Suppressor macrophage treated with lipopolysaccharide for 4 hours (primary cell): Measurements from ENCODE around the gene RINT1.
"Not testable (repeated sequence)": the region's sequence is repeated elsewhere in the genome, so short reads cannot be mapped to it uniquely, and the experiment has no call there.

Experiments used
- DNase-seq: peaks from one replicate; pipeline ENCODE4 v3.0.0-alpha.2; 2020

The RINT1 gene

GRCh38 chr7:105532709-105533460 is 884 bp downstream of the RINT1 start:
- DNase-seq, result no peak

- DNase-seq, result no peak
These were observed 6.3 kb downstream of the RINT1 start for GRCh38 chr7:105538339-105538738.

GRCh38 chr7:105559926-105560325 is 27.9 kb downstream of the RINT1 start:
- DNase-seq, result no peak

- no peak for DNase-seq
These were observed 33.2 kb downstream of the RINT1 start for GRCh38 chr7:105565190-105565589.

- DNase-seq, result no peak
These were observed 35.0 kb downstream of the RINT1 start for GRCh38 chr7:105567024-105567423.

- no peak for DNase-seq
These were observed 35.8 kb downstream of the RINT1 start for GRCh38 chr7:105567821-105568220.

GRCh38 chr7:105571891-105572290 is 39.9 kb downstream of the RINT1 start:
- DNase-seq, result no peak

GRCh38 chr7:105577251-105577650 is 45.2 kb downstream of the RINT1 start:
- no peak for DNase-seq

GRCh38 chr7:105578496-105578895 is 46.5 kb downstream of the RINT1 start:
- no peak for DNase-seq

- DNase-seq, result no peak
These were observed 48.2 kb downstream of the RINT1 start for GRCh38 chr7:105580022-105580740.

- DNase-seq, result peak; percentile 25
These were observed 49.2 kb downstream of the RINT1 start, which contains the start of gene EFCAB10 for GRCh38 chr7:105581066-105581811. Gene EFCAB10 (minus strand): TSS chr7:105581493. CDS start chr7:105581463, 30 bp downstream.

- DNase-seq, result no peak
These were observed 51.1 kb downstream of the RINT1 start for GRCh38 chr7:105583061-105583460.

GRCh38 chr7:105584165-105584564 is 52.2 kb downstream of the RINT1 start:
- no peak for DNase-seq

- DNase-seq, result no peak
These were observed 54.0 kb downstream of the RINT1 start for GRCh38 chr7:105585850-105586500.

- DNase-seq, result no peak
These were observed 56.1 kb downstream of the RINT1 start for GRCh38 chr7:105587909-105588635.

- DNase-seq, result peak; percentile 62
These were observed 57.5 kb downstream of the RINT1 start for GRCh38 chr7:105589356-105590077.

- no peak for DNase-seq
These were observed 58.8 kb downstream of the RINT1 start for GRCh38 chr7:105590793-105591192.

- DNase-seq, result no peak
These were observed 59.5 kb downstream of the RINT1 start for GRCh38 chr7:105591522-105591921.

GRCh38 chr7:105594034-105594433 is 62.0 kb downstream of the RINT1 start:
- no peak for DNase-seq

- DNase-seq, result no peak
These were observed 64.9 kb downstream of the RINT1 start for GRCh38 chr7:105596866-105597265.

- DNase-seq, result not testable (repeated sequence)
These were observed 67.1 kb downstream of the RINT1 start for GRCh38 chr7:105599080-105599479.

GRCh38 chr7:105599551-105599950 is 67.5 kb downstream of the RINT1 start:
- no peak for DNase-seq
